Measurements from ENCODE around the gene PHLPP1.

DNA sequence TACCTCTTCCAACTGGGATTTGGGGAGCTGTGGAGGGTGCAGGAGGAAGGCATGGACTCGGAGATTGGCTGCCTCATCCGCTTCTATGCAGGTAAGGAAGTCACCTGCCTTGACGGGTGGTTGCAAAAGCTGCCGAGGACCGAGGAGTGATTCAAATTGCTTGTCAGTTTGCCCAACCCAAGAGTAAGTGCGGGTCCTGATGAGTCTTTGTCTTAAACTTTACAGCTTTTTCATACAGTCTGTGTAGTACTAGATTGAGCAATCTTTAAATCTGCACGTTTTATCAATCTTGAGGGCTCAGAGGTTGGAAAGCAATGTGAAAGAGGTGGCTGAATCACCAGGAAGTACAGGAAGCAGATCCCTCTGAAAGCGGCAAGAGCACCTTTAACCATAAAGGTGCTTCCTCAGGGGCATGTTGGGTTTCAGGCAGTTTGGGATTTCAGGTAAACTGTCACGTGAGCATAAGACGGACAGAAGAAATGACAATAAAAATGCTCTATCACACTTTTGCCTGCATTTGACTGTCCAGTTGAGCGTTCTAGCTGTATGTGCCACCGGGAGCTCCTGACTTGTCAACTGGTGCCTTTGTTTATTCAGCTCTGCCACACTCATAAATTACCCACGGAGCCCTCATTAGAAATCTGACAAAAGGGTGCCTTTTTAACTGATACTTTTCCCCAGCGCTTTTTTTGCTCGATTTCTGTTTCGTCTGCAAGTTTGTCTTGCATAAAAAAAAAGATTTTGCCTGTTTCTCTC is 2.0 kb downstream of the PHLPP1 start:
- no peak for TF ChIP-seq EGR1 (IDR thresholded peaks at IDR 0.05; ENCODE audit: low read depth)
- no peak for TF ChIP-seq CTCF (IDR thresholded peaks at IDR 0.05 in 2 of 3, conservative IDR thresholded peaks at IDR 0.05 in 1 of 3; ENCODE audit: borderline replicate concordance in 1 of 3, insufficient read depth in 1 of 3, low read depth in 2 of 3, low read length in 2 of 3)
- no peak for TF ChIP-seq POLR2A (IDR thresholded peaks at IDR 0.05; ENCODE audit: borderline replicate concordance, extremely low read depth, insufficient read depth, insufficient read length)
- no peak for TF ChIP-seq ZFX (IDR thresholded peaks at IDR 0.05)

Measured in HCT116 (cell line).